ENCODE measurements around the gene A2ML1. TPM values are rescaled to one million over a fixed set of nuclear protein-coding genes. Genes with fewer than 3 reads are reported as not detected.

The A2ML1 gene
- total RNA-seq, 1 donor from 2014 or later: 194 TPM

- intact Hi-C loops (cut with DNase I): no loop called here
- Histone ChIP-seq H3K36me3 (no peaks in the 10 kb centered on the region), H3K4me3 (no peak overlapping the region)
These were observed 17.9 kb downstream of the A2ML1 start for GRCh38 chr12:8840321-8840720.

GRCh38 chr12:8840938-8841633 lies 18.7 kb downstream of the A2ML1 start:
- Histone ChIP-seq H3K36me3 (no peaks in the 10 kb centered on the region), H3K27me3 (no peaks in the 10 kb centered on the region), H3K9me3 (no peaks in the 10 kb centered on the region), H3K27ac (no peak overlapping the region), H3K4me3 (no peak overlapping the region), H3K4me1 (no peaks in the 10 kb centered on the region)
- no peak for DNase-seq (ENCODE audit: extremely low spot score in 2 of 2)
- TF ChIP-seq POLR2A (IDR thresholded peaks at IDR 0.05) (no peak), CTCF (IDR thresholded peaks at IDR 0.05) (no peak), POLR2AphosphoS5 (IDR thresholded peaks at IDR 0.05; ENCODE audit: insufficient read depth in 1 of 2, low read depth in 1 of 2) (no peak)
- intact Hi-C loops (cut with DNase I): no loop called here

More at GRCh38 chr12:8840321-8840720, 17.9 kb downstream of the A2ML1 start:
- Histone ChIP-seq H3K27me3 (no peaks in the 10 kb centered on the region), H3K27ac (no peak overlapping the region), H3K4me1 (no peaks in the 10 kb centered on the region), H3K9me3 (no peaks in the 10 kb centered on the region)
- no peak for DNase-seq (ENCODE audit: extremely low spot score in 2 of 2)
- TF ChIP-seq POLR2A (IDR thresholded peaks at IDR 0.05) (no peak), CTCF (IDR thresholded peaks at IDR 0.05) (no peak), POLR2AphosphoS5 (IDR thresholded peaks at IDR 0.05; ENCODE audit: insufficient read depth in 1 of 2, low read depth in 1 of 2) (no peak)

GRCh38 chr12:8841778-8842177 lies 19.4 kb downstream of the A2ML1 start:
- DNase-seq (ENCODE audit: extremely low spot score in 2 of 2): no peak
- Histone ChIP-seq H3K27ac (no peak overlapping the region), H3K4me1 (no peaks in the 10 kb centered on the region), H3K4me3 (no peak overlapping the region), H3K27me3 (no peaks in the 10 kb centered on the region), H3K36me3 (no peaks in the 10 kb centered on the region), H3K9me3 (no peaks in the 10 kb centered on the region)
- intact Hi-C loops (cut with DNase I): no loop called here
- TF ChIP-seq CTCF (IDR thresholded peaks at IDR 0.05): no peak
- TF ChIP-seq POLR2A (IDR thresholded peaks at IDR 0.05): no peak
- no peak for TF ChIP-seq POLR2AphosphoS5 (IDR thresholded peaks at IDR 0.05; ENCODE audit: insufficient read depth in 1 of 2, low read depth in 1 of 2)

GRCh38 chr12:8844665-8845064 lies 22.2 kb downstream of the A2ML1 start:
- H3K9me3 ChIP-seq: no peaks in the 10 kb centered on the region
- TF ChIP-seq POLR2A (IDR thresholded peaks at IDR 0.05): no peak
- TF ChIP-seq CTCF (IDR thresholded peaks at IDR 0.05): no peak
- TF ChIP-seq POLR2AphosphoS5 (IDR thresholded peaks at IDR 0.05; ENCODE audit: insufficient read depth in 1 of 2, low read depth in 1 of 2): no peak
- intact Hi-C loops (cut with DNase I): no loop called here
- DNase-seq (ENCODE audit: extremely low spot score in 2 of 2): no peak
- no peaks in the 10 kb centered on the region for H3K36me3 ChIP-seq
- H3K4me1 ChIP-seq: no peaks in the 10 kb centered on the region
- H3K4me3 ChIP-seq: no peak overlapping the region
- H3K27me3 ChIP-seq: no peaks in the 10 kb centered on the region
- H3K27ac ChIP-seq: no peak overlapping the region

- Histone ChIP-seq H3K27me3 (no peaks in the 10 kb centered on the region), H3K27ac (no peak overlapping the region), H3K4me1 (no peaks in the 10 kb centered on the region), H3K9me3 (no peaks in the 10 kb centered on the region), H3K36me3 (no peaks in the 10 kb centered on the region), H3K4me3 (no peak overlapping the region)
- no peak for DNase-seq (ENCODE audit: extremely low spot score in 2 of 2)
- intact Hi-C loops (cut with DNase I): no loop called here
- TF ChIP-seq POLR2AphosphoS5 (IDR thresholded peaks at IDR 0.05; ENCODE audit: insufficient read depth in 1 of 2, low read depth in 1 of 2) (no peak), POLR2A (IDR thresholded peaks at IDR 0.05) (no peak), CTCF (IDR thresholded peaks at IDR 0.05) (no peak)
These were observed 23.9 kb downstream of the A2ML1 start for GRCh38 chr12:8846305-8846704.
